ENCODE data around the gene TLN1. TPM values are rescaled to one million over a fixed set of nuclear protein-coding genes. Genes with fewer than 3 reads are reported as not detected.

Gene TLN1
- total RNA-seq, 3 donors from 2014 or later (not counting 1 experiment from before 2014, with no cell fraction given) = 509 to 552 (median 528) TPM

GRCh38 chr9:35651956-35652828, 79.8 kb downstream of the TLN1 start:
- H3K4me1 ChIP-seq (ENCODE audit: control insufficient read depth, insufficient read depth, low read length) = peaks cover 59% of the 10 kb centered on the region
- ATAC-seq (no peak), DNase-seq (no peak)
- peaks cover 41 to 42% of the 10 kb centered on the region in 2 donors for H3K4me1 Mint-ChIP-seq
- H3K27me3 Mint-ChIP-seq (ENCODE audit: low read depth in 2 of 2) = no peaks in the 10 kb centered on the region
- H3K27ac ChIP-seq (ENCODE audit: low read length) = no peak overlapping the region
- no peaks in the 10 kb centered on the region for H3K9me3 Mint-ChIP-seq
- H3K4me3 Mint-ChIP-seq = no peak overlapping the region
- no peak overlapping the region for H3K27ac Mint-ChIP-seq
- H3K36me3 ChIP-seq (ENCODE audit: control insufficient read depth, insufficient read depth, low read length) = no peaks in the 10 kb centered on the region
- H3K4me3 ChIP-seq (ENCODE audit: low read length) = no peak overlapping the region
- no peak for TF ChIP-seq CTCF (IDR thresholded peaks at IDR 0.05)
- H3K36me3 Mint-ChIP-seq = no peaks in the 10 kb centered on the region
- H3K27me3 ChIP-seq (ENCODE audit: control insufficient read depth, insufficient read depth, low read length) = no peaks in the 10 kb centered on the region
- H3K9me3 ChIP-seq (ENCODE audit: control insufficient read depth, insufficient read depth, low read length) = no peaks in the 10 kb centered on the region
- WGBS (ENCODE audit: insufficient coverage) = 93% methylated on average over 6 of the region's 7 CpGs
- intact Hi-C loops (cut with micrococcal nuclease) = no loop called here

- peak within 1 kb of the TSS; percentile 25 for H3K4me3 Mint-ChIP-seq
- H3K4me1 Mint-ChIP-seq = peaks cover 33 to 39% of the 10 kb centered on the region in 2 donors
- H3K27me3 Mint-ChIP-seq (ENCODE audit: low read depth in 2 of 2) = no peaks in the 10 kb centered on the region
- no peak for TF ChIP-seq CTCF (IDR thresholded peaks at IDR 0.05)
- Histone ChIP-seq H3K9me3 (ENCODE audit: control insufficient read depth, insufficient read depth, low read length) (no peaks in the 10 kb centered on the region), H3K4me3 (ENCODE audit: low read length) (peak within 1 kb of the TSS; percentile 31), H3K4me1 (ENCODE audit: control insufficient read depth, insufficient read depth, low read length) (peaks cover 58% of the 10 kb centered on the region), H3K27ac (ENCODE audit: low read length) (peak within 1 kb of the TSS; percentile 42), H3K36me3 (ENCODE audit: control insufficient read depth, insufficient read depth, low read length) (no peaks in the 10 kb centered on the region), H3K27me3 (ENCODE audit: control insufficient read depth, insufficient read depth, low read length) (no peaks in the 10 kb centered on the region)
- 54% methylated on average over 18 of the region's 22 CpGs for WGBS (ENCODE audit: insufficient coverage)
- peak within 1 kb of the TSS in 1 of 2 donors; percentile 98 for H3K27ac Mint-ChIP-seq
- intact Hi-C loops (cut with micrococcal nuclease) = no loop called here
- DNase-seq = peak in 1 of 2 donors; percentile 67
- no peak for ATAC-seq
- H3K9me3 Mint-ChIP-seq = no peaks in the 10 kb centered on the region
- no peaks in the 10 kb centered on the region for H3K36me3 Mint-ChIP-seq
Observed at GRCh38 chr9:35650341-35651158, 81.4 kb downstream of the TLN1 start, which contains the start of gene SIT1. SIT1 (minus strand) TSS chr9:35650931; CDS start chr9:35650853, 78 bp downstream.

GRCh38 chr9:35649431-35650340, 82.3 kb downstream of the TLN1 start:
- H3K9me3 Mint-ChIP-seq = no peaks in the 10 kb centered on the region
- peak overlapping the region; percentile 98 for H3K27ac Mint-ChIP-seq
- DNase-seq (peak in 1 of 2 donors; percentile 70), ATAC-seq (no peak)
- H3K36me3 ChIP-seq (ENCODE audit: control insufficient read depth, insufficient read depth, low read length) = no peaks in the 10 kb centered on the region
- TF ChIP-seq CTCF (IDR thresholded peaks at IDR 0.05) = no peak
- H3K4me3 ChIP-seq (ENCODE audit: low read length) = peak overlapping the region; percentile 31
- no peaks in the 10 kb centered on the region for H3K36me3 Mint-ChIP-seq
- no peaks in the 10 kb centered on the region for H3K27me3 ChIP-seq (ENCODE audit: control insufficient read depth, insufficient read depth, low read length)
- peak overlapping the region; percentile 42 for H3K27ac ChIP-seq (ENCODE audit: low read length)
- H3K4me1 Mint-ChIP-seq = peaks cover 34 to 40% of the 10 kb centered on the region in 2 donors
- H3K4me1 ChIP-seq (ENCODE audit: control insufficient read depth, insufficient read depth, low read length) = peaks cover 66% of the 10 kb centered on the region
- H3K9me3 ChIP-seq (ENCODE audit: control insufficient read depth, insufficient read depth, low read length) = no peaks in the 10 kb centered on the region
- no peaks in the 10 kb centered on the region for H3K27me3 Mint-ChIP-seq (ENCODE audit: low read depth in 2 of 2)
- intact Hi-C loops (cut with micrococcal nuclease) = no loop called here
- WGBS (ENCODE audit: insufficient coverage) = 62% methylated on average over 24 of the region's 26 CpGs
- H3K4me3 Mint-ChIP-seq = peak overlapping the region; percentile 25

Other genes starting within 250 kb of the TLN1 start
- gene RUSC2, start 242.1 kb downstream of the TLN1 start, total RNA-seq = 1 to 10 TPM; 2.0 to 7.9 (median 2.5) TPM
- 10 to 100 TPM; 40.7 to 72.5 (median 47.5) TPM for gene TESK1, start 126.9 kb downstream of the TLN1 start, total RNA-seq
- 10 to 100 TPM; 27.0 to 48.1 (median 32.3) TPM for gene CD72, start 113.8 kb downstream of the TLN1 start, total RNA-seq
- 1 to 10 TPM in 2 of 3 donors, not detected in 1; 1.2 to 1.4 TPM for gene SIT1, start 81.3 kb downstream of the TLN1 start, total RNA-seq
- gene RMRP, start 74.2 kb downstream of the TLN1 start, total RNA-seq = 1,000 to 10,000 TPM; 5,042 to 6,602 (median 5,874) TPM
- 10 to 100 TPM; 30.9 to 37.9 (median 36.8) TPM for gene CCDC107, start 73.9 kb downstream of the TLN1 start, total RNA-seq
- 1 to 10 TPM; 1.3 to 3.2 (median 1.5) TPM for gene ARHGEF39, start 67.0 kb downstream of the TLN1 start, total RNA-seq
- not detected for gene CA9, start 58.3 kb downstream of the TLN1 start, total RNA-seq
- 10 to 100 TPM; 20.9 to 23.8 (median 22.9) TPM for gene TPM2, start 42.3 kb downstream of the TLN1 start, total RNA-seq
- 10 to 100 TPM; 15.7 to 19.7 (median 18.8) TPM for gene CREB3, start 471 bp upstream of the TLN1 start, total RNA-seq
- 100 to 1,000 TPM in 2 of 3 donors, 10 to 100 TPM in 1; 76.4 to 118 (median 101) TPM for gene GBA2, start 17.0 kb upstream of the TLN1 start, total RNA-seq
- 10 to 100 TPM; 22.3 to 26.4 (median 23.3) TPM for gene RGP1, start 17.1 kb upstream of the TLN1 start, total RNA-seq
- gene MSMP, start 22.1 kb upstream of the TLN1 start, total RNA-seq = not detected
- gene NPR2, start 59.4 kb upstream of the TLN1 start, total RNA-seq = 1 to 10 TPM; 2.1 to 2.7 (median 2.4) TPM
- gene SPAG8, start 80.1 kb upstream of the TLN1 start, total RNA-seq = 1 to 10 TPM; 2.0 to 2.4 (median 2.1) TPM
- gene HINT2, start 82.8 kb upstream of the TLN1 start, total RNA-seq = 10 to 100 TPM; 25.8 to 27.5 (median 25.9) TPM
- not detected for gene FAM221B, start 96.5 kb upstream of the TLN1 start, total RNA-seq
- gene TMEM8B, start 97.0 kb upstream of the TLN1 start, total RNA-seq = 1 to 10 TPM; 5.2 to 7.8 (median 5.4) TPM
- not detected for gene OR13J1, start 138.2 kb upstream of the TLN1 start, total RNA-seq
- gene HRCT1, start 174.0 kb upstream of the TLN1 start, total RNA-seq = not detected
- not detected for gene SPAAR, start 177.3 kb upstream of the TLN1 start, total RNA-seq
- not detected for gene OR2S2, start 226.0 kb upstream of the TLN1 start, total RNA-seq

Measured in natural killer cell (primary cell).